SK-N-SH treated with all-trans-retinoic acid at 6 μM for 48 hours (cell line): ENCODE data around the gene TRAPPC3.
A peak's percentile ranks its signal among the peaks of the same experiment; 100 is the strongest.

ENCODE experiments used
- ATAC-seq: fragments of 200-7000 bp; cut with Tn5 transposase; 3 replicates; pipeline ENCODE4 v1.9.1; 2020; ENCODE audit warnings: mild to moderate bottlenecking, moderate library complexity
- ARNTL ChIP-seq: fragments of 450-650 bp; formaldehyde crosslinking; IDR thresholded peaks from 2 replicates; pipeline ENCODE4 v1.5.0; 2020; ENCODE audit warnings: low read depth, mild to moderate bottlenecking, moderate library complexity, borderline replicate concordance
- BACH2 ChIP-seq: fragments of 250-450 bp; sonication (Bioruptor Pico); IDR thresholded peaks from 2 replicates; pipeline ENCODE4 v1.9.0; 2021; ENCODE audit warnings: mild to moderate bottlenecking, borderline replicate concordance
- CREB5 ChIP-seq: fragments of 250-450 bp; sonication (Bioruptor Pico); IDR thresholded peaks from 2 replicates; pipeline ENCODE4 v1.5.1; 2020; ENCODE audit warnings: low read depth, mild to moderate bottlenecking, moderate library complexity
- CSDC2 ChIP-seq: fragments of 250-450 bp; sonication (Bioruptor Pico); IDR thresholded peaks from 2 replicates; pipeline ENCODE4 v1.5.0; 2020; ENCODE audit warnings: mild to moderate bottlenecking, moderate library complexity
- CSRNP3 ChIP-seq: fragments of 250-450 bp; sonication (Bioruptor Pico); IDR thresholded peaks from 2 replicates; pipeline ENCODE4 v1.5.1; 2021; ENCODE audit warnings: mild to moderate bottlenecking, moderate library complexity
- ESRRG ChIP-seq: fragments of 250-450 bp; sonication (Bioruptor Pico); IDR thresholded peaks from 2 replicates; pipeline ENCODE4 v1.6.1; 2021; ENCODE audit warnings: mild to moderate bottlenecking
- GLIS3 ChIP-seq: fragments of 250-450 bp; sonication (Bioruptor Pico); IDR thresholded peaks from 2 replicates; pipeline ENCODE4 v1.5.0; 2020; ENCODE audit warnings: mild to moderate bottlenecking, moderate library complexity
- ISL1 ChIP-seq: fragments of 250-450 bp; sonication (Bioruptor Pico); IDR thresholded peaks from 2 replicates; pipeline ENCODE4 v2.1.2; 2022; ENCODE audit warnings: mild to moderate bottlenecking, moderate library complexity
- OSR1 ChIP-seq: fragments of 250-450 bp; sonication (Bioruptor Pico); IDR thresholded peaks from 2 replicates; pipeline ENCODE4 v1.8.0; 2022; ENCODE audit warnings: moderate library complexity, mild to moderate bottlenecking, inconsistent platforms
- PATZ1 ChIP-seq: fragments of 250-450 bp; sonication (Bioruptor Pico); IDR thresholded peaks from 2 replicates; pipeline ENCODE4 v1.8.0; 2020; ENCODE audit warnings: mild to moderate bottlenecking, moderate library complexity, borderline replicate concordance
- POU6F1 ChIP-seq: fragments of 250-450 bp; sonication (Bioruptor Pico); IDR thresholded peaks from 2 replicates; pipeline ENCODE4 v1.8.0; 2021; ENCODE audit warnings: low read depth, mild to moderate bottlenecking, moderate library complexity, borderline replicate concordance
- PPARA ChIP-seq: fragments of 250-450 bp; sonication (Bioruptor Pico); IDR thresholded peaks from 2 replicates; pipeline ENCODE4 v1.5.0; 2020; ENCODE audit warnings: mild to moderate bottlenecking, borderline replicate concordance
- RARB ChIP-seq: fragments of 250-450 bp; sonication (Bioruptor Pico); IDR thresholded peaks from 2 replicates; pipeline ENCODE4 v1.8.0; 2021; ENCODE audit warnings: mild to moderate bottlenecking, moderate library complexity
- TCF4 ChIP-seq: fragments of 250-450 bp; sonication (Bioruptor Pico); IDR thresholded peaks from 2 replicates; pipeline ENCODE4 v1.8.0; 2021; ENCODE audit warnings: mild to moderate bottlenecking, moderate library complexity, borderline replicate concordance
- TOX ChIP-seq: fragments of 250-450 bp; sonication (Bioruptor Pico); IDR thresholded peaks from 2 replicates; pipeline ENCODE4 v1.8.0; 2021; ENCODE audit warnings: mild to moderate bottlenecking, moderate library complexity, borderline replicate concordance
- ZC3H10 ChIP-seq: fragments of 250-450 bp; sonication (Bioruptor Pico); IDR thresholded peaks from 2 replicates; pipeline ENCODE4 v1.5.1; 2021; ENCODE audit warnings: mild to moderate bottlenecking, moderate library complexity
- ZFP3 ChIP-seq: fragments of 250-450 bp; sonication (Bioruptor Pico); IDR thresholded peaks from 2 replicates; pipeline ENCODE4 v1.5.0; 2020; ENCODE audit warnings: mild to moderate bottlenecking, moderate library complexity
- ZFP30 ChIP-seq: fragments of 450-650 bp; formaldehyde crosslinking; IDR thresholded peaks from 2 replicates; pipeline ENCODE4 v1.5.0; 2022; ENCODE audit warnings: mild to moderate bottlenecking, moderate library complexity
- ZNF565 ChIP-seq: fragments of 450-650 bp; formaldehyde crosslinking; conservative IDR thresholded peaks from 2 replicates; pipeline ENCODE4 v1.5.0; 2020; ENCODE audit warnings: low read depth, mild to moderate bottlenecking, moderate library complexity
- ZNF8 ChIP-seq: fragments of 450-650 bp; formaldehyde crosslinking; IDR thresholded peaks from 2 replicates; pipeline ENCODE4 v1.5.0; 2020; ENCODE audit warnings: mild to moderate bottlenecking, moderate library complexity

Gene TRAPPC3

GRCh38 chr1:36174713-36175112 is 25.4 kb upstream of the TRAPPC3 start:
- TF ChIP-seq ZFP30 (CRISPR knock-in tag) (no peak), ISL1 (CRISPR knock-in tag) (no peak), CREB5 (no peak), ARNTL (no peak), GLIS3 (CRISPR knock-in tag) (no peak)
- no peak for ATAC-seq

- ATAC-seq, result peak; percentile 74
- TF ChIP-seq PPARA (CRISPR knock-in tag) (no peak), RARB (CRISPR knock-in tag) (no peak), ZC3H10 (CRISPR knock-in tag) (no peak), ZNF565 (CRISPR knock-in tag) (no peak), ISL1 (CRISPR knock-in tag) (no peak), CREB5 (no peak)
Observed at GRCh38 chr1:36172983-36173382, 23.7 kb upstream of the TRAPPC3 start.

GRCh38 chr1:36172017-36172747 is 22.9 kb upstream of the TRAPPC3 start:
- TF ChIP-seq ZFP3 (CRISPR knock-in tag) (no peak), BACH2 (CRISPR knock-in tag) (no peak), ESRRG (CRISPR knock-in tag) (no peak), CSRNP3 (no peak), OSR1 (CRISPR knock-in tag) (no peak), PPARA (CRISPR knock-in tag) (no peak), TCF4 (no peak), ZNF8 (no peak), ARNTL (no peak), ZC3H10 (CRISPR knock-in tag) (no peak), TOX (no peak), ZFP30 (CRISPR knock-in tag) (no peak), POU6F1 (CRISPR knock-in tag) (no peak), GLIS3 (CRISPR knock-in tag) (no peak), RARB (CRISPR knock-in tag) (no peak), ISL1 (CRISPR knock-in tag) (no peak), CSDC2 (CRISPR knock-in tag) (no peak), ZNF565 (CRISPR knock-in tag) (no peak), PATZ1 (no peak), CREB5 (no peak)
- TF ChIP-seq, all 23 proteins: peak for 0
- no peak for ATAC-seq
